ENCODE results near the gene PRPF40A.

Gene PRPF40A

DNA sequence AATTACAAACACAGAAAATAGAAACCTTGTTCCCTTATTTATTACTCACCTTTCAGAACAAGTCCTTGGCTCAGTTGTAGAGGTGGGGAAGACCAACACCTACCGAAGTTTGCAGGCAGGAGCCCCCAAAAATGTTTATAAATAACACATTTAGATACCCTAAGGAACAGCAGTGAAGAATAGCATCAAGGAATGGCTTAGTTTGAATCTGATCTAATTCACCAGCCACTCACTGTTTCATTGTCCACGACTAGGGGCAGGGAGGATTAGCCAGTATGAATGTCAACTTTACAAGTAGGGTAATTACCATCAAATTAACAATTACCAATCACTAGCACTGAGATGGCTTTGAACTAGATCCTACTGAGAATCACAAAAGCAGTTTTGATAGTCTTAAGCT is 65.4 kb downstream of the PRPF40A start:
- no peak for DNase-seq (ENCODE audit: low spot score)

DNA sequence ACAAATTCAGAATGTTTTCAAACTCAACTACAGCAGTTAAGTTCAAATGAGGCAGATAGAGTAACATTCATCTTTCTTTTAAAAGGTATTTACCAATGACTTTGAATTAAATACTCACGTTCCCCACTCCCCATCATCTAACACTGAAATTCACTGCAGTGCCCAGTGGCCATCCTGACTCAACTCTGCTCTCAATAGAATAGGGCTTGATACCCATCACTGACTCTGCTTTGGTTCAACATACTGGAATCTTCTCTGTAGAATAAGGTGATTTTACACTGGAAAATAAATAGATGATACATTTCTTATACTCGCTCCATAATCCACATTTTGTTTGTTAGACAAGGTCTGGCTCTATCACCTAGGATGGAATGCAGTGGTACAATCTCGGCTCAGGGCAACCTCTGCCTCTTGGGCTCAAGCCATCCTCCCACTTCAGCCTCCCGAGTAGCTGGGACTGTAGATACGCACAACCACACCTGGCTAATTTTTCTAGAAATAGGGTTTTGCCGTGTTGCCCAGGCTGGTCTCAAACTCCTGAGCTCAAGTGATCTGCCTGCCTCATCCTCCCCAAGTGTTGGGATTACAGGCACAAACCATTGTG is 66.4 kb downstream of the PRPF40A start:
- DNase-seq (ENCODE audit: low spot score), result no peak

DNA sequence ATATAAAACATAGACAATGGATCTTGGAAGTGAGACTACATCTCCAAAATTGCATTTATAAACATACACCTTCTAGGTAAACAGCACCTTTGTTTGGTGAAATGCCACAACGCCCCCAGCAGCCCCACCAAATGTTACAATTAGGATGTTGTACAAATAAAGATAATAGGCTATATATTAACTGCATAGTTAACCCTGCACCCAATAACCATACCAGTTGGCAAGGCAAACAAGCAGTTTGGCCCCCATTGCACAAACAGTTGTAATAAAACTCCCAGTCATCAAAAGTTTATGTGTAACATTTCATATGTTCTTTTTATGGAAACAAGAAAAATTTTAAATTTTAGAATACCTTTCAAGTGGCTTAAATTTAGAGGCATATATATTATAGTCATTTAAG is 67.3 kb downstream of the PRPF40A start:
- no peak for DNase-seq (ENCODE audit: low spot score)

DNA sequence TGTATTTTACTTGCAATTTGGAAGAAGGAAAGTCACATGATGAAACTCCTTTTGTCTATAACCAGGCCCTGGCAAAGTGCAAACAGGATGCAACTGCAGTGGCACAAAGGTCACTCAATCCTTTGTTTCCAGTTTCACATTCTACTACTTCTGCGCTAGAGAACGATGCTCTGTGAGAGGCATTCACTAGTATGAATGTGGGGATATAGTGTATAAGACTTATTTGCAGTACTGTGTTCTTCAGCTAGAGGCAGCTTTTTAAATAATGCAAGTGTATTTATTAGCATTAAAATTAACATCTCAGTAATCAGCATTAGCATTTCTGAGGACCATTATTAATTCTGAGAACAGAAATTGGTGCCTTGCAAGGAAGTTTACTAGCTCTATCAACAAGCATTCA is 68.9 kb downstream of the PRPF40A start:
- no peak for DNase-seq (ENCODE audit: low spot score)

DNA sequence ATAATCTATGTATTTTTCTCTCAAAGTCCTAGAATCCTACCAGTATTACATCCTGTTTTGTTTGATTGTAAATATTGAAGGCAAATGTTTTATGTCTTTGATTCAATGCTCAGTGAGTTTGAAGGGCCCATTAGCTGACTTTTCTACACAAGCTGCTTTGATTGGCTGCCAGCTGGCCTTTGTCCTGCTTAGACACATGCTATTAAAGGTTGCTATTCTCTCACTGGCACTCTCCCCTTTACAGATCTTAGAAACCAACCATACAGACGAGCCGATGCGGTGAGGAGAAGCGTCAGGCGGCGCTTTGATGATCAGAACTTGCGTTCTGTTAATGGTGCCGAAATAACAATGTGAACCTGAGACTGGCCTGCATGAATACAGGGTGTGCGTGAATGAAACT is 69.7 kb downstream of the PRPF40A start:
- no peak for DNase-seq (ENCODE audit: low spot score)

- DNase-seq (ENCODE audit: low spot score), result no peak
Measured at GRCh38 chr2:152646775-152647174, 70.5 kb downstream of the PRPF40A start.

- DNase-seq (ENCODE audit: low spot score), result no peak
Measured at GRCh38 chr2:152646264-152646663, 71.0 kb downstream of the PRPF40A start.

- no peak for DNase-seq (ENCODE audit: low spot score)
Measured at GRCh38 chr2:152644189-152644873, 72.9 kb downstream of the PRPF40A start.

DNA sequence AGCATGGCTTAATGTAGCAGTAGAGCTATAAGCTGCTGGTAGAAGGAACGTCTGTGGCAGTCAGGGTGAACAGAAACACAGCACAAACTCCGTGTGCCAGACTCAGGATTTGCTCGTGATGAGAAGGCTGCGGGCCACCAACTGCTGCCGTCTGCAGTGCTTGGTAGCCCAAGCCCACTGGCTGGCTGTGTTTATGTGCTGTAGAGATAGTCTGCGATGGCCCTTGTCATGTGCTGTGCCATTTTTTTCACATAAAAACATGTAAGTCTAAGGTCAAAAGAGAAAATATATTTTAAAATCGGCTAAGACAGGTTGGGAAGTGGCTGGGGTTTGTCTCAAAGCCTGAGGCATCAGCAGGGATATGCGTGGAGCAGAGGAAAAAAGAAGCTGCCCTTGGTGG is 78.7 kb downstream of the PRPF40A start:
- DNase-seq (ENCODE audit: low spot score), result no peak

DNA sequence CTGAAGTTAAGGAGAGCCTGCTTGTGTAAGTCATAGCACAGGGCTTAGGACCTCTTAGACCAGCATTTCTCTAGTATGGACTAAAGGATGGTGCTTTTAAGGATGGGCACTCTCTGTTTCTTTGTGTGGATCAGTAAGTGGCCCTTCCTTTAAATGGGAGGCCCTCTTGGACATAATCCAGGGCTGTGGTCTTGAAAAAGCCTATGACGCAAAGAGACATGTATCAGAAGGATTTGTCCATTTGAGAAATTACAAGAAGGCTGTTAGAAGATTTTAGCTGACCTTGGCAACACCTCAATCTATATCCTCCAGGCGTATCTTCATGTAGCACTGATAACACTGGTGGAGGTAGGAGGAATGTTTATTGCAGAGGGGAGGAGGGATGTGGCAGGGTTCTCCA is 79.2 kb downstream of the PRPF40A start:
- DNase-seq (ENCODE audit: low spot score), result no peak

GRCh38 chr2:152637251-152637650 is 80.0 kb downstream of the PRPF40A start:
- DNase-seq (ENCODE audit: low spot score), result no peak

GRCh38 chr2:152635635-152636298 is 81.5 kb downstream of the PRPF40A start:
- DNase-seq (ENCODE audit: low spot score), result peak; percentile 70

DNA sequence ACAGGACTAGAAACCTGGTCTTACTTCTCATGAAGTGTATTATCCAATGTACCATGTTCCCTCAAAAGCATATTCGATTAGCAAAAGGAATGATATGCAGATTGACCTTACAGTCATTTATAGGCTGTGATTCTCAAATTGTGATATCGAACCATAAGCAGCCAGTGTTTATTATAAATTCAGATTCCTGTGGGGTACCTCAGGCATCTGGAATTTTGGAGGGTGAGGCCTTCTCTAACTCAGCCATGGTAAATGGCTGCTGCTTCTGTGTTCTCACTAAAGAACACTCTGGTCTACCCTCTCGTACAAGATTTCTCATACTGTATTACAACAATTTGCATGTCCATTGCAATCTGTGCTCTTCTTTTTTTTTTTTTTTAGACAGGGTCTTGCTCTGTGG is 84.5 kb downstream of the PRPF40A start:
- no peak for DNase-seq (ENCODE audit: low spot score)

GRCh38 chr2:152630466-152630865 is 86.8 kb downstream of the PRPF40A start:
- DNase-seq (ENCODE audit: low spot score), result no peak

DNA sequence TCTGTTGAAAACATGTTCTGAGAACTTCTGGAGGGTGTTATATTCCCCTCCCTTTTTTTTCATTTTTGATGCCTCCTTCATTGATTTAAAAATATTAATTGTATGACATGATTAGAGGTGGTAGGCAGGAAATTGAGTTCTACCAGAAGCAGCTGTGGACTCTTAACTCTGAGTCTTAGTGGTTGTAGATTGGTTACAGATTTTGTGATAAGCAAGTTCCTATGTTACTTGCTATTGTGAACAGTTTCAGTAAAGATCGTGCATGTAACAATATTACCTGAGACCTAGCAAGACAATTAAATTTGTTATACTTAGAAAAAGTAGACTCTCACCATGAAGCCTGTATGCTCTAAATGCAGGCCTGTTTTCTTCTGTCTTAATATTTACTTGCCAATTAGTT is 88.1 kb downstream of the PRPF40A start:
- no peak for DNase-seq (ENCODE audit: low spot score)

DNA sequence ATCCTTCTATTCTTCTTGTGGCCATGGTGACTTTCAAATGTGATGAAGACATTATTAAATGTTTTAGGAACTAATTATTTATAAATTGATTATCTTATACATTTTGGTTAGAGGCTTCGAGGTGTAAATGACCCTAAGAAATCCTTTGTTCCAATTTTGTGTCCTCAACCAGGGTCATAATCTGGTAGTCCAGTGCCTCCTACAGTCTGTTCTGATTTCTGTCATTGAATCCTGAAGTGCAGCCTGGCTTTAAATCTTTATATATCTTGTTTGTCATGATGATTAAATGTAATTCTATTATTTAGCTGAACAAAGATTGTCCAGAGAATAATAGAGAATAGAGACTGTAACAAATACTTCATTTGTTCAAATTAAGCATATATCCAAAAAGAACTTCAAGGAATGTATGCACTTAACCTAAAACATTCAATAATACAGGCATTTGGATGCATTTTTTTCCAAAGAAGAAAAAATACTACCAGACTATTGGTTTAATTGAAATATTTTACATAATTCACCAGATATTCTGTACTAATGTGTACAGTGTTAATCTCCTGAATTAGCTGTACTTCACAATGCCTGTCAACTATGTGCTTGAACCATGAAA is 89.8 kb downstream of the PRPF40A start:
- DNase-seq (ENCODE audit: low spot score), result no peak

DNA sequence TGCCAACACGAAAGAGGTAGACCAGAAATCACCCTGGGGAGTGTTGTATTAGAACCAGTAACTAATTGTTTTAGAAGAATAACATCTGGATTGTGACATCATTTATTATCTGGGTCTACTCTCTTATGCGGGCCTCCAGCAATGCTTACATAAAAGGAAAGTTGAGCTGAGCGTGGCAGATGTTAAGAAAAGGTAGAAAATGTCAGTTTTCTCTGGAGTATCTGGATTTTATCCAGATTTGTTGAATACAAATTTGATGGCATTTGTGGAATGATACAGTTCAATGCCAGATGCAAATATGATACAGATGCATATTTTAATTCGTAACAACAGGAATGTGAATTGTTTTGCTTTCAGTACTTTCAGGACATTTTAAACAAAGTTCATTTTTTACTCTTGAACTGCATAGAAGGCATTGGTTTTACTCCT is 90.3 kb downstream of the PRPF40A start:
- no peak for DNase-seq (ENCODE audit: low spot score)

- no peak for DNase-seq (ENCODE audit: low spot score)
Measured at GRCh38 chr2:152624805-152625204, 92.5 kb downstream of the PRPF40A start.

- no peak for DNase-seq (ENCODE audit: low spot score)
Measured at GRCh38 chr2:152623775-152624174, 93.5 kb downstream of the PRPF40A start.

GRCh38 chr2:152623076-152623740 is 94.1 kb downstream of the PRPF40A start:
- DNase-seq (ENCODE audit: low spot score), result no peak

- DNase-seq (ENCODE audit: low spot score), result no peak
Measured at GRCh38 chr2:152622219-152622618, 95.0 kb downstream of the PRPF40A start.

- DNase-seq (ENCODE audit: low spot score), result no peak
Measured at GRCh38 chr2:152620985-152621384, 96.3 kb downstream of the PRPF40A start.

- no peak for DNase-seq (ENCODE audit: low spot score)
Measured at GRCh38 chr2:152620208-152620607, 97.1 kb downstream of the PRPF40A start.

Data from CD4-positive, alpha-beta T cell treated with Interleukin-2 at 100 ng/mL for 4 hours (primary cell).